Rectal smooth muscle tissue (tissue), 1 donor: ENCODE results near the gene BIN2.

Experiments
- H3K27ac ChIP-seq: one replicate; pipeline ENCODE4 v1.7.0; 2013; ENCODE audit warnings: low read depth, low read length, inconsistent platforms
- H3K27me3 ChIP-seq: one replicate; pipeline ENCODE4 v1.7.0; 2013; ENCODE audit warnings: low read length; ENCODE audit not compliant: control insufficient read depth, insufficient read depth
- H3K36me3 ChIP-seq: one replicate; pipeline ENCODE4 v1.7.0; 2013; ENCODE audit warnings: low read length; ENCODE audit not compliant: control insufficient read depth, insufficient read depth
- H3K4me1 ChIP-seq: one replicate; pipeline ENCODE4 v1.7.0; 2013; ENCODE audit warnings: low read length; ENCODE audit not compliant: control insufficient read depth, insufficient read depth
- H3K4me3 ChIP-seq: one replicate; pipeline ENCODE4 v1.7.0; 2013; ENCODE audit warnings: low read length
- H3K9ac ChIP-seq: one replicate; pipeline ENCODE4 v1.7.0; 2013; ENCODE audit warnings: low read length

Gene BIN2

GRCh38 chr12:51361161-51362016 lies 37.4 kb upstream of the BIN2 start:
- no peaks in the 10 kb centered on the region for H3K27me3 ChIP-seq
- no peak overlapping the region for H3K9ac ChIP-seq
- no peaks in the 10 kb centered on the region for H3K36me3 ChIP-seq
- H3K4me3 ChIP-seq = no peak overlapping the region
- H3K4me1 ChIP-seq = no peaks in the 10 kb centered on the region
- no peak overlapping the region for H3K27ac ChIP-seq

GRCh38 chr12:51360315-51360714 lies 36.3 kb upstream of the BIN2 start:
- no peak overlapping the region for H3K9ac ChIP-seq

GRCh38 chr12:51359851-51360250 lies 35.9 kb upstream of the BIN2 start:
- H3K9ac ChIP-seq = no peak overlapping the region
- H3K27ac ChIP-seq = no peak overlapping the region
- no peak overlapping the region for H3K4me3 ChIP-seq
- no peaks in the 10 kb centered on the region for H3K27me3 ChIP-seq
- no peaks in the 10 kb centered on the region for H3K4me1 ChIP-seq
- H3K36me3 ChIP-seq = no peaks in the 10 kb centered on the region

More at GRCh38 chr12:51360315-51360714, 36.3 kb upstream of the BIN2 start:
- Histone ChIP-seq H3K4me3 (no peak overlapping the region), H3K36me3 (no peaks in the 10 kb centered on the region), H3K27ac (no peak overlapping the region), H3K4me1 (no peaks in the 10 kb centered on the region), H3K27me3 (no peaks in the 10 kb centered on the region)

GRCh38 chr12:51358496-51358895 lies 34.5 kb upstream of the BIN2 start:
- Histone ChIP-seq H3K36me3 (no peaks in the 10 kb centered on the region), H3K9ac (no peak overlapping the region), H3K4me3 (no peak overlapping the region), H3K4me1 (no peaks in the 10 kb centered on the region), H3K27ac (no peak overlapping the region), H3K27me3 (no peaks in the 10 kb centered on the region)

GRCh38 chr12:51357374-51358047 lies 33.5 kb upstream of the BIN2 start:
- Histone ChIP-seq H3K27me3 (no peaks in the 10 kb centered on the region), H3K4me3 (no peak overlapping the region), H3K4me1 (no peaks in the 10 kb centered on the region), H3K27ac (no peak overlapping the region), H3K9ac (no peak overlapping the region), H3K36me3 (no peaks in the 10 kb centered on the region)

GRCh38 chr12:51351913-51352532 lies 28.0 kb upstream of the BIN2 start:
- Histone ChIP-seq H3K9ac (no peak overlapping the region), H3K27ac (no peak overlapping the region), H3K4me1 (no peaks in the 10 kb centered on the region), H3K4me3 (no peak overlapping the region), H3K36me3 (no peaks in the 10 kb centered on the region), H3K27me3 (no peaks in the 10 kb centered on the region)

- Histone ChIP-seq H3K9ac (no peak overlapping the region), H3K27me3 (no peaks in the 10 kb centered on the region), H3K36me3 (no peaks in the 10 kb centered on the region), H3K4me3 (no peak overlapping the region), H3K27ac (no peak overlapping the region), H3K4me1 (no peaks in the 10 kb centered on the region)
These were observed 25.1 kb upstream of the BIN2 start for GRCh38 chr12:51349026-51349425.

- no peaks in the 10 kb centered on the region for H3K4me1 ChIP-seq
- H3K27ac ChIP-seq = no peak overlapping the region
- H3K27me3 ChIP-seq = no peaks in the 10 kb centered on the region
- H3K36me3 ChIP-seq = no peaks in the 10 kb centered on the region
- no peak overlapping the region for H3K4me3 ChIP-seq
- no peak overlapping the region for H3K9ac ChIP-seq
These were observed 24.1 kb upstream of the BIN2 start for GRCh38 chr12:51348116-51348515.

- no peak within 1 kb of the TSS for H3K27ac ChIP-seq
- H3K4me1 ChIP-seq = no peaks in the 10 kb centered on the region
- no peaks in the 10 kb centered on the region for H3K27me3 ChIP-seq
These were observed 22.6 kb upstream of the BIN2 start, which contains the start of gene CELA1 for GRCh38 chr12:51346581-51346980. CELA1 (minus strand) TSS chr12:51346679; CDS start chr12:51346638, 41 bp downstream.

GRCh38 chr12:51345681-51346080 lies 21.7 kb upstream of the BIN2 start:
- Histone ChIP-seq H3K36me3 (no peaks in the 10 kb centered on the region), H3K4me1 (no peaks in the 10 kb centered on the region), H3K4me3 (no peak overlapping the region), H3K27me3 (no peaks in the 10 kb centered on the region), H3K9ac (no peak overlapping the region), H3K27ac (no peak overlapping the region)

More at GRCh38 chr12:51346581-51346980, 22.6 kb upstream of the BIN2 start, which contains the start of gene CELA1:
- no peak within 1 kb of the TSS for H3K9ac ChIP-seq
- no peak within 1 kb of the TSS for H3K4me3 ChIP-seq
- H3K36me3 ChIP-seq = no peaks in the 10 kb centered on the region

- no peak overlapping the region for H3K9ac ChIP-seq
- H3K27me3 ChIP-seq = no peaks in the 10 kb centered on the region
- no peak overlapping the region for H3K4me3 ChIP-seq
- no peaks in the 10 kb centered on the region for H3K4me1 ChIP-seq
- no peaks in the 10 kb centered on the region for H3K36me3 ChIP-seq
- H3K27ac ChIP-seq = no peak overlapping the region
These were observed 19.2 kb upstream of the BIN2 start for GRCh38 chr12:51343201-51343600.

GRCh38 chr12:51342416-51342815 lies 18.4 kb upstream of the BIN2 start:
- Histone ChIP-seq H3K27ac (no peak overlapping the region), H3K36me3 (no peaks in the 10 kb centered on the region), H3K9ac (no peak overlapping the region), H3K4me3 (no peak overlapping the region), H3K27me3 (no peaks in the 10 kb centered on the region), H3K4me1 (no peaks in the 10 kb centered on the region)
